Heart left ventricle (tissue), 16 donors: ENCODE data around the gene TOGARAM1. TPM values are rescaled to one million over a fixed set of nuclear protein-coding genes. Genes with fewer than 3 reads are reported as not detected.

ENCODE experiments used
- ATAC-seq, 4 donors: fragments of 200-7000 bp; cut with Tn5 transposase; one replicate each; pipeline ENCODE4 v1.9.1; 2020 to 2022; ENCODE audit warnings: moderate library complexity in 4 of 4, mild to moderate bottlenecking in 3 of 4, moderate number of reproducible peaks in 1 of 4
- DNase-seq, 5 donors: peaks; one replicate each; pipeline ENCODE4 v3.0.0-alpha.2; 2020
- H3K27ac ChIP-seq, 12 donors: fragments of 200-600 bp; sonication (generic) in 4 of 12; one replicate each; pipeline versions ENCODE4 v1.5.0 to v1.8.0; 2016 to 2022; ENCODE audit warnings: mild to moderate bottlenecking in 2 of 12
- H3K27me3 ChIP-seq, 9 donors: fragments of 200-600 bp; sonication (generic) in 2 of 9; one replicate each; pipeline versions ENCODE4 v1.5.1 to v1.8.0; 2016 to 2022; ENCODE audit warnings: mild to moderate bottlenecking in 3 of 9
- H3K36me3 ChIP-seq, 9 donors: fragments of 200-600 bp; sonication (generic) in 2 of 9; one replicate each; pipeline versions ENCODE4 v1.5.0 to v1.8.0; 2018 to 2022; ENCODE audit warnings: mild to moderate bottlenecking in 2 of 9
- H3K4me1 ChIP-seq, 12 donors: fragments of 200-600 bp; sonication (generic) in 4 of 12; one replicate each; pipeline versions ENCODE4 v1.5.0 to v1.8.0; 2016 to 2022; ENCODE audit warnings: mild to moderate bottlenecking in 3 of 12
- H3K4me3 ChIP-seq, 12 donors: fragments of 200-600 bp; sonication (generic) in 4 of 12; one replicate each; pipeline versions ENCODE4 v1.5.0 to v1.8.0; 2017 to 2022; ENCODE audit warnings: mild to moderate bottlenecking in 9 of 12, moderate library complexity in 4 of 12
- H3K9me3 ChIP-seq, 12 donors: fragments of 200-600 bp; sonication (generic) in 4 of 12; one replicate each; pipeline versions ENCODE4 v1.5.0 to v1.8.0; 2016 to 2022; ENCODE audit warnings: mild to moderate bottlenecking in 1 of 12
- CTCF ChIP-seq, 12 donors: fragments of 200-600 bp; sonication (generic) in 4 of 12; IDR thresholded peaks; one replicate each; pipeline versions ENCODE4 v1.5.0 to v1.8.0; 2018 to 2022; ENCODE audit warnings: antibody characterized with exemption in 12 of 12, mild to moderate bottlenecking in 5 of 12
- POLR2A ChIP-seq, 2 donors: fragments of 450-650 bp; IDR thresholded peaks; one replicate each; pipeline ENCODE4 v1.6.1; 2017; ENCODE audit warnings: antibody characterized with exemption in 2 of 2, mild to moderate bottlenecking in 2 of 2, moderate library complexity in 2 of 2
- WGBS, 4 donors: extraction: QIAGEN DNeasy Blood & Tissue Kit in 2 of 4; methylation state at CpG; one replicate each; pipeline versions ENCODE4 v1.1.5 to v1.1.7; 2013 to 2018; 5-methylcytosine and 5-hydroxymethylcytosine counted together
- intact Hi-C, 10 donors: fragments of 100-400 bp; cut with DNase I; formaldehyde crosslinking; loops; one replicate each; pipeline versions ENCODE4 v1.11.1 to v1.14.2; 2022
- polyA plus RNA-seq, 2 donors: library from polyadenylated mRNA; stranded (reverse); fragments of 200-250 nt; gene quantifications; one replicate each; pipeline ENCODE4 v1.2.3, GENCODE V29; 2013
- total RNA-seq, 9 donors: library from RNA; depleted of rRNA in 2 of 9; stranded (reverse); fragments of >200 nt in 2 of 9; fragmentation: NEBNext Ultra II Directional in 3 of 9; extraction: Animal tissue kit (Norgen Biotek cat#: 25700) in 3 of 9; gene quantifications; one replicate each; pipeline versions ENCODE4 v1.1.0 to v1.2.4, GENCODE V29; 2016 to 2023
- donor health status: ischemic (EF 13 %, LVEDD 7.1; RV severe dilation, severe dysfunction).
- donor health status: healthy with polysubstance abuse.
- donor health status: DM: no; HTN: yes; CAD: no.
- donor health status: DM: no; HTN: no; CAD: no.
- donor health status: ischemic (EF 25% LVEDD 6.9; RV normal size, moderate dysfunction).
- donor health status: ischemic (EF 25% LVEDD 5.7; RV mildly dilated, moderate dysfunction).
- donor health status: healthy.
- donor health status: DM: yes; HTN: yes; CAD: no.
- donor health status: ischemic (EF 35%, LVEDD 5.7; RV mildly dilated, moderate dysfunction).
- donor health status: nonischemic (EF 11% LVEDD 7.7; RV severe dilation, severe dysfunction).
- donor health status: DM: yes; HTN: yes; CAD: no.
- donor health status: PGD.
- donor health status: ischemic (EF 29% LVEDD 5.4; RV normal size, mild dysfunction).
- donor health status: nonischemic (EF 23%, LVEDD 6.1; RV moderate dilation, normal function).

TOGARAM1 gene
- total and polyA plus RNA-seq, 11 donors: 2.7 to 24.0 (median 18.4) TPM

DNA sequence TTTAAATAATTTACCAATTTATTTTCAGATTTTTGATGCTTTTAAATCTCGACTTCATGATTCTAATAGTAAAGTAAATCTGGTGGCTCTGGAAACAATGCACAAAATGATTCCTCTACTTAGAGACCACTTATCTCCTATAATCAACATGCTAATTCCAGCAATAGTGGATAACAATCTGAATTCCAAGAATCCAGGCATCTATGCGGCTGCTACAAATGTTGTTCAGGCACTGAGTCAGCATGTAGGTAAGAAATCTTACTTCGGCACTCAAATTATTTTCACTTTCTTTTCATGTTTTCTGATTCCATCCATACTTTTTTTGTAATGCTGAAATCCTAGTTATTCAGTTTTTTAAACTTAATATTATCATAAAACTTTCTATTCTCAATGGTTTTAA, 106.4 kb downstream of the TOGARAM1 start:
- Histone ChIP-seq H3K4me3 (no peak overlapping the region), H3K4me1 (peaks cover 0 to 24% (median 4%) of the 10 kb centered on the region in 12 donors), H3K9me3 (no peaks in the 10 kb centered on the region), H3K27ac (no peak overlapping the region), H3K27me3 (no peaks in the 10 kb centered on the region), H3K36me3 (peaks cover 0 to 40% (median 13%) of the 10 kb centered on the region in 9 donors)
- intact Hi-C loops: loop anchor here in 1 of 10 donors (10.0 kb wide), 1 partner anchor 104 kb away; the partner anchor contains the start of genes KLHL28 and TOGARAM1
- ATAC-seq (no peak), DNase-seq (no peak)
- TF ChIP-seq POLR2A (IDR thresholded peaks at IDR 0.05): no peak
- TF ChIP-seq CTCF (IDR thresholded peaks at IDR 0.05): no peak
- WGBS, 4 donors: 77 to 84% (median 80%) methylated on average over 3 of the region's 3 CpGs

DNA sequence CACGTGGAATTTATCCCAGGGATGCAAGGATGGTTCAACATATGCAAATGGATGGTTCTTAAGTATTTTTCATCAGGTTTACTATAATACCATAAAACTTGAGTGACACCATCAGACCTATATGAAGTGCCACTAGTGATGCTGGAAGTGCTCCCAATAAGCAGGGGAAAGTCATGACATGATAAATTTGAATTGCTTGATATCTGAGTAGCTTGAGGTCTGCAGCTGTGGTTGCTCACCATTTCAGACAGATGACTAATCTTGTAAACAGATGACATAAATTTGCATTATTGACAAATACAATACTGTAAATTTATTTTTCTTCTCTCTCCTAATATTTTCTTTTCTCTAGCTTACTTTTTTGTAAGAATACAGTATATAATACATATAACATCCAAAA, 108.2 kb downstream of the TOGARAM1 start:
- no peak for ATAC-seq
- Histone ChIP-seq H3K4me1 (peaks cover 0 to 19% (median 4%) of the 10 kb centered on the region in 12 donors), H3K27ac (no peak overlapping the region), H3K4me3 (no peak overlapping the region), H3K9me3 (no peaks in the 10 kb centered on the region), H3K27me3 (no peaks in the 10 kb centered on the region), H3K36me3 (peaks cover 0 to 47% (median 14%) of the 10 kb centered on the region in 9 donors)
- TF ChIP-seq CTCF (IDR thresholded peaks at IDR 0.05): no peak
- no peak for TF ChIP-seq POLR2A (IDR thresholded peaks at IDR 0.05)
- WGBS, 4 donors: 86 to 97% (median 91%) methylated on average over 1 of the region's 1 CpG
- no peak for DNase-seq
- intact Hi-C loops: loop anchor here in 1 of 10 donors (10.0 kb wide), 1 partner anchor 105 kb away; the partner anchor contains the start of genes KLHL28 and TOGARAM1

DNA sequence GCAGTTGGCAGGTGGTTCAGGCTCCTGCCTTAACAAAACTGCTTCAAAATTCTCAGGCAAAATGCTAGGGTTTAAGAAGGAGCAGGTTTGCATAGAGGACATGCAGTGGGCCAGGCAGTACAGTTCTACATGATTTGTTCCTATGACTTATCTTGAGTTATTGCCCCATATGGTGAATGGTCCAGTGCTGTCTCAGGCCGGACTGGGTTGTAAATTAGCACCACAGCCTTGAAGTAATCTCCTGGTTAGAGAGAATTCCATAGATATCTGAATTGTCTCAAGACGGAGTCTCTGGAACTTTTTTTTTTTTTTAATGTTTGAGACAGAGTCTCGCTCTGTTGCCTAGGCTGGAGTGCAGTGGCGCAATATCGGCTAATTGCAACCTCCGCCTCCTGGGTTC, 110.1 kb downstream of the TOGARAM1 start:
- intact Hi-C loops: loop anchor here in 1 of 10 donors (10.0 kb wide), 1 partner anchor 107 kb away; the partner anchor contains the start of genes KLHL28 and TOGARAM1
- H3K27me3 ChIP-seq: no peaks in the 10 kb centered on the region
- no peak for TF ChIP-seq CTCF (IDR thresholded peaks at IDR 0.05)
- no peak for TF ChIP-seq POLR2A (IDR thresholded peaks at IDR 0.05)
- H3K36me3 ChIP-seq: peaks cover 0 to 40% (median 14%) of the 10 kb centered on the region in 9 donors
- no peaks in the 10 kb centered on the region for H3K9me3 ChIP-seq
- DNase-seq (no peak), ATAC-seq (no peak)
- H3K4me1 ChIP-seq: peaks cover 0 to 6% (median 0%) of the 10 kb centered on the region in 12 donors
- H3K4me3 ChIP-seq: no peak overlapping the region
- 92 to 96% (median 94%) methylated on average over 6 of the region's 6 CpGs for WGBS, 4 donors
- no peak overlapping the region for H3K27ac ChIP-seq

DNA sequence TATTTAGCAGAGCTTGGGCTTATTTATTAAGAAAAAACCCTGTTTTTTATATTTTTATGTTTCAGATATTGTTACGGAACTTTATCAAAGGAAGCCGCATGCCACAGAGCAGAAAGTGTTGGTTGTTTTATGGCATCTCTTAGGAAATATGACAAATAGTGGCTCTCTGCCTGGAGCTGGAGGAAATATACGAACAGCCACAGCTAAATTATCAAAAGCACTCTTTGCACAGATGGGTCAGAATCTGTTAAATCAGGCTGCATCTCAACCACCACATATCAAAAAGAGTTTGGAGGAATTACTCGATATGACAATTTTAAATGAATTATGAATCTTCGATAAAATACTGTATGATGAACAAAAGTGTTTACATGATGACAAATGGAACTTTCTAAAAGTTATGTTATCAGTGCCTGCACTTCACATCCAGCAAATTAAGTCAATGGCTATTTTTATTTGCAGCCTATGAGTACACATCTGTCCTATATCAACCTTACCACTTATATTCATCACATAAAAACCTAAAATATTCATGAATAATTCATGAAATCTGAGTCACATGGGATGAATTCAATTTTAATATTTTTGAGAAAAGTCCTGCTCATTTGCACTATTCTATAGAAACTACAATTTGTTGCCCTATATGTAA, 111.4 kb downstream of the TOGARAM1 start:
- Histone ChIP-seq H3K4me3 (no peak overlapping the region), H3K9me3 (no peaks in the 10 kb centered on the region), H3K4me1 (peaks cover 0 to 1% (median 0%) of the 10 kb centered on the region in 12 donors), H3K27ac (peak overlapping the region in 1 of 12 donors; percentile 24), H3K36me3 (peaks cover 0 to 32% (median 13%) of the 10 kb centered on the region in 9 donors), H3K27me3 (no peaks in the 10 kb centered on the region)
- ATAC-seq: peak in 1 of 4 donors; percentile 55
- TF ChIP-seq CTCF (IDR thresholded peaks at IDR 0.05) (no peak), POLR2A (IDR thresholded peaks at IDR 0.05) (no peak)
- WGBS, 4 donors: 54 to 64% (median 57%) methylated on average over 5 of the region's 5 CpGs
- no peak for DNase-seq
- intact Hi-C loops: loop anchor here in 1 of 10 donors (10.0 kb wide), 1 partner anchor 109 kb away; the partner anchor contains the start of genes KLHL28 and TOGARAM1
